GM10847 (cell line): Measurements from ENCODE around the gene DGUOK.

ENCODE experiments used
- POLR2A ChIP-seq: IDR thresholded peaks from 2 replicates; pipeline ENCODE4 v1.6.1; 2011; ENCODE audit not compliant: insufficient read length; ENCODE audit errors: extremely low read depth

DGUOK gene

GRCh38 chr2:73952499-73953446 lies 26.1 kb downstream of the DGUOK start:
- no peak for TF ChIP-seq POLR2A

GRCh38 chr2:73956218-73956865 lies 29.7 kb downstream of the DGUOK start:
- no peak for TF ChIP-seq POLR2A

- no peak for TF ChIP-seq POLR2A
Observed at GRCh38 chr2:73961274-73961673, 34.6 kb downstream of the DGUOK start.

GRCh38 chr2:73961823-73962615 lies 35.3 kb downstream of the DGUOK start:
- no peak for TF ChIP-seq POLR2A

- no peak for TF ChIP-seq POLR2A
Observed at GRCh38 chr2:73962798-73963197, 36.1 kb downstream of the DGUOK start.

- no peak for TF ChIP-seq POLR2A
Observed at GRCh38 chr2:73963385-73964120, 36.9 kb downstream of the DGUOK start.

GRCh38 chr2:73964223-73964622 lies 37.5 kb downstream of the DGUOK start:
- no peak for TF ChIP-seq POLR2A

- TF ChIP-seq POLR2A, result no peak
Observed at GRCh38 chr2:73965053-73965452, 38.4 kb downstream of the DGUOK start.

- no peak for TF ChIP-seq POLR2A
Observed at GRCh38 chr2:73968357-73968937, 41.8 kb downstream of the DGUOK start.

GRCh38 chr2:73969356-73969755 lies 42.7 kb downstream of the DGUOK start:
- no peak for TF ChIP-seq POLR2A

- no peak for TF ChIP-seq POLR2A
Observed at GRCh38 chr2:73970141-73970803, 43.6 kb downstream of the DGUOK start.

- TF ChIP-seq POLR2A, result no peak
Observed at GRCh38 chr2:73970850-73971471, 44.3 kb downstream of the DGUOK start.

- TF ChIP-seq POLR2A, result no peak
Observed at GRCh38 chr2:73971722-73972121, 45.0 kb downstream of the DGUOK start.

- TF ChIP-seq POLR2A, result no peak
Observed at GRCh38 chr2:73972846-73973245, 46.2 kb downstream of the DGUOK start.
